Activated CD4-positive, alpha-beta T cell treated with anti-CD3 and anti-CD28 coated beads for 48 hours (primary cell): ENCODE results near the gene PHLPP1.
A peak's percentile ranks its signal among the peaks of the same experiment; 100 is the strongest.
"Not testable (repeated sequence)": the region's sequence is repeated elsewhere in the genome, so short reads cannot be mapped to it uniquely, and the experiment has no call there.

ENCODE experiments used
- DNase-seq: peaks from one replicate; pipeline ENCODE4 v3.0.0-alpha.2; 2020

The PHLPP1 gene

GRCh38 chr18:62715436-62715758, at the start of gene PHLPP1:
PHLPP1 (plus strand) TSS chr18:62715541; CDS start chr18:62715684, 143 bp downstream.
- DNase-seq: no peak

GRCh38 chr18:62669225-62669624, 46.1 kb upstream of the PHLPP1 start:
- DNase-seq: no peak

GRCh38 chr18:62670573-62670972, 44.8 kb upstream of the PHLPP1 start:
- no peak for DNase-seq

GRCh38 chr18:62672600-62672999, 42.7 kb upstream of the PHLPP1 start:
- no peak for DNase-seq

GRCh38 chr18:62678847-62679485, 36.4 kb upstream of the PHLPP1 start:
- no peak for DNase-seq

- no peak for DNase-seq
Observed at GRCh38 chr18:62682371-62682770, 33.0 kb upstream of the PHLPP1 start.

GRCh38 chr18:62683935-62684334, 31.4 kb upstream of the PHLPP1 start:
- DNase-seq: no peak

- no peak for DNase-seq
Observed at GRCh38 chr18:62688743-62689317, 26.5 kb upstream of the PHLPP1 start.

- no peak for DNase-seq
Observed at GRCh38 chr18:62690236-62690815, 25.0 kb upstream of the PHLPP1 start.

- no peak for DNase-seq
Observed at GRCh38 chr18:62693659-62694058, 21.7 kb upstream of the PHLPP1 start.

- no peak for DNase-seq
Observed at GRCh38 chr18:62697636-62698035, 17.7 kb upstream of the PHLPP1 start.

GRCh38 chr18:62702259-62702658, 13.1 kb upstream of the PHLPP1 start:
- DNase-seq: no peak

GRCh38 chr18:62706879-62707278, 8.5 kb upstream of the PHLPP1 start:
- not testable (repeated sequence) for DNase-seq

GRCh38 chr18:62709908-62710307, 5.4 kb upstream of the PHLPP1 start:
- not testable (repeated sequence) for DNase-seq

GRCh38 chr18:62710417-62710816, 4.9 kb upstream of the PHLPP1 start:
- no peak for DNase-seq

GRCh38 chr18:62711781-62712180, 3.6 kb upstream of the PHLPP1 start:
- no peak for DNase-seq

- DNase-seq: no peak
Observed at GRCh38 chr18:62713651-62714247, 1.6 kb upstream of the PHLPP1 start.

- DNase-seq: peak; percentile 93
Observed at GRCh38 chr18:62714671-62715435, 488 bp upstream of the PHLPP1 start.

- DNase-seq: peak; percentile 72
Observed at GRCh38 chr18:62715759-62716615, 646 bp downstream of the PHLPP1 start.

GRCh38 chr18:62716619-62717168, 1.4 kb downstream of the PHLPP1 start:
- DNase-seq: peak; percentile 39

GRCh38 chr18:62717169-62717924, 2.0 kb downstream of the PHLPP1 start:
- DNase-seq: peak; percentile 59
